NAMALWA (cell line): ENCODE results near the gene KNCN.

Experiments
- DNase-seq: peaks from one replicate; pipeline ENCODE4 v3.0.0-alpha.2; 2015; ENCODE audit warnings: low spot score

Gene KNCN

GRCh38 chr1:46523496-46524353 is 27.7 kb downstream of the KNCN start:
- DNase-seq = no peak

- DNase-seq = no peak
Observed at GRCh38 chr1:46522969-46523320, 28.5 kb downstream of the KNCN start.

- no peak for DNase-seq
Observed at GRCh38 chr1:46522184-46522968, 29.1 kb downstream of the KNCN start.

GRCh38 chr1:46521414-46521813 is 30.0 kb downstream of the KNCN start:
- no peak for DNase-seq

- no peak for DNase-seq
Observed at GRCh38 chr1:46520063-46520911, 31.2 kb downstream of the KNCN start.

GRCh38 chr1:46519209-46519608 is 32.2 kb downstream of the KNCN start:
- DNase-seq = no peak

GRCh38 chr1:46517932-46518498 is 33.4 kb downstream of the KNCN start:
- DNase-seq = no peak

- no peak for DNase-seq
Observed at GRCh38 chr1:46517010-46517600, 34.3 kb downstream of the KNCN start.

GRCh38 chr1:46516200-46516950 is 35.1 kb downstream of the KNCN start:
- no peak for DNase-seq

GRCh38 chr1:46515576-46515975 is 35.9 kb downstream of the KNCN start:
- no peak for DNase-seq

GRCh38 chr1:46513536-46513935 is 37.9 kb downstream of the KNCN start:
- no peak for DNase-seq

- DNase-seq = no peak
Observed at GRCh38 chr1:46512792-46513190, 38.7 kb downstream of the KNCN start.

- no peak for DNase-seq
Observed at GRCh38 chr1:46512135-46512791, 39.2 kb downstream of the KNCN start.

GRCh38 chr1:46510998-46511365 is 40.5 kb downstream of the KNCN start:
- no peak for DNase-seq

- DNase-seq = no peak
Observed at GRCh38 chr1:46510341-46510997, 41.0 kb downstream of the KNCN start.

GRCh38 chr1:46508757-46509156 is 42.7 kb downstream of the KNCN start:
- no peak for DNase-seq

GRCh38 chr1:46506470-46507219 is 44.8 kb downstream of the KNCN start:
- no peak for DNase-seq

- no peak for DNase-seq
Observed at GRCh38 chr1:46503421-46503820, 48.0 kb downstream of the KNCN start.

- no peak for DNase-seq
Observed at GRCh38 chr1:46501528-46501927, 49.9 kb downstream of the KNCN start.
